Measurements from ENCODE around the gene FLVCR2.

DNA sequence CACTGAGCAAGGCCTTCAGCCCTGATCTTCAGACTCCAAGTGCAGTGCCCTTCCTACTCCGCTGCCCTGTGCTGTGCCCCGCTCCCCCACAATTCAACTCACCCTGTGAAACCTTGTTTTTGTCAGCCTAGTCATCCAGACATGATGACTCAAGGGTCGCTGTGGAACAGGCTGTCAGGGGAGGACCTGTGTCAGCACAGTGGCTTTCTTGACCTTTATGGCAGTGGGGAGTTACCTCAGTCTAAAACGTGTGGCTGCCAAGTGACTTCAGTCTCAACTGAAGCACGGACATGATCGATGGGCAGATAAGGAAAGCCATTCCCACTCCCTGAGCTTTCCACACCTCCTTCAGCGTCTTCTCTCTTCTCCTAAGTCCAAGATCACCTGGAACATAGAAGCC lies 16.3 kb upstream of the FLVCR2 start:
- TF ChIP-seq, protein P1, sequence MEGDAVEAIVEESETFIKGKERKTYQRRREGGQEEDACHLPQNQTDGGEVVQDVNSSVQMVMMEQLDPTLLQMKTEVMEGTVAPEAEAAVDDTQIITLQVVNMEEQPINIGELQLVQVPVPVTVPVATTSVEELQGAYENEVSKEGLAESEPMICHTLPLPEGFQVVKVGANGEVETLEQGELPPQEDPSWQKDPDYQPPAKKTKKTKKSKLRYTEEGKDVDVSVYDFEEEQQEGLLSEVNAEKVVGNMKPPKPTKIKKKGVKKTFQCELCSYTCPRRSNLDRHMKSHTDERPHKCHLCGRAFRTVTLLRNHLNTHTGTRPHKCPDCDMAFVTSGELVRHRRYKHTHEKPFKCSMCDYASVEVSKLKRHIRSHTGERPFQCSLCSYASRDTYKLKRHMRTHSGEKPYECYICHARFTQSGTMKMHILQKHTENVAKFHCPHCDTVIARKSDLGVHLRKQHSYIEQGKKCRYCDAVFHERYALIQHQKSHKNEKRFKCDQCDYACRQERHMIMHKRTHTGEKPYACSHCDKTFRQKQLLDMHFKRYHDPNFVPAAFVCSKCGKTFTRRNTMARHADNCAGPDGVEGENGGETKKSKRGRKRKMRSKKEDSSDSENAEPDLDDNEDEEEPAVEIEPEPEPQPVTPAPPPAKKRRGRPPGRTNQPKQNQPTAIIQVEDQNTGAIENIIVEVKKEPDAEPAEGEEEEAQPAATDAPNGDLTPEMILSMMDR (IDR thresholded peaks at IDR 0.05; ENCODE audit: low read depth, low read length, poor library complexity, severe bottlenecking) = no peak
- TF ChIP-seq EZH2phosphoT487 (IDR thresholded peaks at IDR 0.05; ENCODE audit: borderline replicate concordance, low read length) = no peak

All from DOHH2 (cell line).